Liver (tissue), 3 donors: ENCODE measurements around the gene MAVS.

Experiments used
- ATF3 ChIP-seq: IDR thresholded peaks from 2 replicates; pipeline ENCODE4 v1.6.1; 2016; ENCODE audit warnings: antibody characterized with exemption
- CTCF ChIP-seq: fragments of 150-350 bp; IDR thresholded peaks from 2 replicates; pipeline ENCODE4 v1.5.1; 2017; ENCODE audit warnings: improper control_type of control experiment, low read depth, low read length; ENCODE audit not compliant: missing input control
- EGR1 ChIP-seq, 2 donors: IDR thresholded peaks; 2 replicates each; pipeline ENCODE4 v1.6.1; 2016 to 2018; ENCODE audit warnings: antibody characterized with exemption in 2 of 2, low read depth in 2 of 2
- FOXA2 ChIP-seq: IDR thresholded peaks from 2 replicates; pipeline ENCODE4 v1.6.1; 2016; ENCODE audit warnings: antibody characterized with exemption
- GABPA ChIP-seq, 2 donors: IDR thresholded peaks in 1 of 2; conservative IDR thresholded peaks in 1 of 2; 2 replicates each; pipeline ENCODE4 v1.6.1; 2016; ENCODE audit warnings: antibody characterized with exemption in 2 of 2, mild to moderate bottlenecking in 1 of 2, moderate library complexity in 1 of 2
- JUND ChIP-seq, 2 donors: IDR thresholded peaks; 2 replicates each; pipeline ENCODE4 v1.6.1; 2016; ENCODE audit warnings: antibody characterized with exemption in 2 of 2
- MAX ChIP-seq: IDR thresholded peaks from 2 replicates; pipeline ENCODE4 v1.6.1; 2016; ENCODE audit warnings: antibody characterized with exemption
- RAD21 ChIP-seq, 2 donors: IDR thresholded peaks; 2 replicates each; pipeline ENCODE4 v1.6.1; 2016; ENCODE audit warnings: antibody characterized with exemption in 2 of 2, mild to moderate bottlenecking in 2 of 2
- REST ChIP-seq: IDR thresholded peaks from 2 replicates; pipeline ENCODE4 v1.6.1; 2016; ENCODE audit warnings: antibody characterized with exemption, mild to moderate bottlenecking
- RXRA ChIP-seq, 2 donors: IDR thresholded peaks; 2 replicates each; pipeline ENCODE4 v1.6.1; 2017 to 2018; ENCODE audit warnings: antibody characterized with exemption in 2 of 2, mild to moderate bottlenecking in 1 of 2
- TAF1 ChIP-seq: conservative IDR thresholded peaks from 2 replicates; pipeline ENCODE4 v1.6.1; 2016; ENCODE audit warnings: antibody characterized with exemption, mild to moderate bottlenecking
- YY1 ChIP-seq: IDR thresholded peaks from 2 replicates; pipeline ENCODE4 v1.6.1; 2016; ENCODE audit warnings: antibody characterized with exemption, mild to moderate bottlenecking
- ZBTB33 ChIP-seq: IDR thresholded peaks from 2 replicates; pipeline ENCODE4 v1.6.1; 2016; ENCODE audit warnings: antibody characterized with exemption
- donor health status: healthy.
- donor health status: healthy.

GRCh38 chr20:3876676-3877075 is 30.0 kb downstream of the MAVS start:
- TF ChIP-seq CTCF (no peak), JUND (IDR thresholded peaks at IDR 0.05) (no peak), ZBTB33 (no peak), MAX (no peak), ATF3 (no peak), REST (no peak), YY1 (no peak), GABPA (IDR thresholded peaks at IDR 0.05 in 1 of 2, conservative IDR thresholded peaks at IDR 0.05 in 1 of 2) (no peak), RAD21 (IDR thresholded peaks at IDR 0.05) (no peak), TAF1 (no peak), RXRA (IDR thresholded peaks at IDR 0.05) (no peak), EGR1 (IDR thresholded peaks at IDR 0.05; ENCODE audit: low read depth in 2 of 2) (no peak), FOXA2 (no peak)
